GM12891 (cell line): ENCODE measurements around the gene ROPN1B.

Experiments
- PAX5 ChIP-seq: IDR thresholded peaks from 2 replicates; pipeline ENCODE4 v1.6.1; 2011; ENCODE audit warnings: low read length, moderate library complexity, mild to moderate bottlenecking; ENCODE audit not compliant: insufficient read depth, severe bottlenecking
- POLR2A ChIP-seq: IDR thresholded peaks from 2 replicates; pipeline ENCODE4 v1.6.1; 2011; ENCODE audit warnings: low read depth, low read length, control low read depth
- POLR2AphosphoS5 ChIP-seq: IDR thresholded peaks from 2 replicates; pipeline ENCODE4 v1.6.1; 2011; ENCODE audit warnings: low read depth, low read length, control low read depth
- TAF1 ChIP-seq: IDR thresholded peaks from 2 replicates; pipeline ENCODE4 v1.6.1; 2011; ENCODE audit warnings: low read depth, low read length, control low read depth

DNA sequence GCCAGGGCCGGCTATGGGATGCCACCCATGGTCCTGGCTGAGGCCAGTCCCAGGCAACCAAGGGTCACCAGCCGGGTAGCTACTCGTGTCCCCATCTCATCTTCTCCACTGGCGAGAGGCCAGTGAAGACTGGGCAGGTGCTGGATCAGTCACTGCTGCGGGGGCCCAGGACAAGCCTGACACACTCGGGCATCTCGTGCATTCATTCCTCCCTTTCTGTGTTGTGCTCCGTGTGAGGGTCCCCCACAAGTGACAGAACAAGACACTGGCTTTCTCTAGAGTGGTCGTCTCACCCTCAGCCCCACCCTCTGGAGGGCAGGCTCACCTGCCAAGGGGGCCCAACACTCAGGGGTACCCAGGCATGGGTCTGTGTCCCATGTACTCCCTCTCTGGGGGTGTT is 48.4 kb downstream of the ROPN1B start:
- TF ChIP-seq POLR2A, result no peak
- TF ChIP-seq PAX5, result no peak
- TF ChIP-seq TAF1, result no peak
- no peak for TF ChIP-seq POLR2AphosphoS5
